Endothelial cell of umbilical vein (primary cell): ENCODE data around the gene GPR153. TPM values are rescaled to one million over a fixed set of nuclear protein-coding genes. Genes with fewer than 3 reads are reported as not detected.

Experiments used
- BruUV-seq: library from RNA; stranded (reverse); fragments of 400-500 nt; replicated peaks from 2 replicates; lab custom pipeline; 2021; lab: Mats Ljungman, UMichigan
- CTCF ChIA-PET: fragments of 300-600, 350-600 bp; sonication (Branson Sonifier 250); formaldehyde crosslinking; loops from one replicate; lab custom pipeline; 2021; ENCODE audit warnings: antibody characterized with exemption, inconsistent platforms; lab: Charles Lee
- POLR2A ChIA-PET: fragments of 300-600, 350-600 bp; sonication (Branson Sonifier 250); formaldehyde crosslinking; loops from one replicate; lab custom pipeline; 2021; ENCODE audit warnings: antibody characterized with exemption, inconsistent platforms; lab: Charles Lee
- DNase-seq: peaks from one replicate; pipeline ENCODE4 v3.0.0-alpha.2; 2011; ENCODE audit warnings: low read depth, low spot score
- FAIRE-seq: peaks from 2 replicates; lab custom pipeline; 2011; peaks lifted over from hg19 to GRCh38; lab: Jason Lieb, UNC
- H2AFZ ChIP-seq: 2 replicates; pipeline ENCODE4 v1.6.0; 2012; ENCODE audit warnings: low read depth, low read length, control low read depth, inconsistent platforms
- H3K27ac ChIP-seq: 2 replicates; pipeline ENCODE4 v1.5.1; 2011; ENCODE audit warnings: low read depth, mild to moderate bottlenecking, control low read depth, low read length, moderate library complexity; ENCODE audit not compliant: insufficient read depth
- H3K27me3 ChIP-seq, 2 experiments: 2 replicates each; pipeline versions ENCODE4 v1.6.0 to v1.6.1; 2011; ENCODE audit warnings: low read length in 2 of 2, mixed read lengths in 1 of 2; ENCODE audit not compliant: control insufficient read depth in 2 of 2, insufficient read depth in 2 of 2
- H3K36me3 ChIP-seq, 2 experiments: 2 replicates in 1 of 2; 3 replicates in 1 of 2; pipeline ENCODE4 v1.5.1; 2011; ENCODE audit warnings: low read length in 2 of 2, mild to moderate bottlenecking in 1 of 2, moderate library complexity in 1 of 2; ENCODE audit not compliant: control insufficient read depth in 2 of 2, insufficient read depth in 2 of 2; ENCODE audit errors: extremely low read depth in 1 of 2
- H3K4me1 ChIP-seq: 3 replicates; pipeline ENCODE4 v1.5.1; 2011; ENCODE audit warnings: mild to moderate bottlenecking, low read length; ENCODE audit not compliant: control insufficient read depth, insufficient read depth; ENCODE audit errors: extremely low read depth
- H3K4me2 ChIP-seq: 2 replicates; pipeline ENCODE4 v1.6.1; 2011; ENCODE audit warnings: low read length, control low read depth, mixed read lengths; ENCODE audit not compliant: insufficient read depth
- H3K4me3 ChIP-seq, 3 experiments: fragments of 200-600 bp in 1 of 3; sonication (generic), shearing (Covaris generic) in 1 of 3; replicated peaks in 1 of 3; 2 replicates each; pipeline ENCODE4 v1.5.1; 2011 to 2016; ENCODE audit warnings: control low read depth in 3 of 3, low read length in 3 of 3, mild to moderate bottlenecking in 2 of 3, inconsistent platforms in 1 of 3, low read depth in 1 of 3, moderate library complexity in 1 of 3; ENCODE audit not compliant: insufficient read depth in 1 of 3
- H3K79me2 ChIP-seq: 2 replicates; pipeline ENCODE4 v1.6.0; 2012; ENCODE audit warnings: low read length, inconsistent platforms; ENCODE audit not compliant: control insufficient read depth, insufficient read depth
- H3K9ac ChIP-seq: replicated peaks from 2 replicates; pipeline ENCODE3; 2011; ENCODE audit warnings: low read length, control low read depth; ENCODE audit not compliant: insufficient read depth; ENCODE audit errors: extremely low read depth
- H3K9me1 ChIP-seq: replicated peaks from 3 replicates; pipeline ENCODE4 v1.6.0; 2011; ENCODE audit warnings: mild to moderate bottlenecking, low read length; ENCODE audit not compliant: control insufficient read depth, insufficient read depth; ENCODE audit errors: extremely low read depth
- H3K9me3 ChIP-seq: replicated peaks from 2 replicates; pipeline ENCODE4 v1.5.1; 2012; ENCODE audit warnings: low read length, inconsistent platforms; ENCODE audit not compliant: control insufficient read depth, insufficient read depth
- H4K20me1 ChIP-seq: replicated peaks from 2 replicates; pipeline ENCODE3; 2011; ENCODE audit warnings: mild to moderate bottlenecking, low read length; ENCODE audit not compliant: control insufficient read depth, insufficient read depth; ENCODE audit errors: extremely low read depth
- EZH2 ChIP-seq: IDR thresholded peaks from 2 replicates; pipeline ENCODE4 v1.6.1; 2012; ENCODE audit warnings: borderline replicate concordance, low read depth, mild to moderate bottlenecking, moderate library complexity, low read length, inconsistent platforms; ENCODE audit not compliant: severe bottlenecking
- GATA2 ChIP-seq: IDR thresholded peaks from 2 replicates; pipeline ENCODE4 v1.7.0; 2011; ENCODE audit warnings: low read depth, mild to moderate bottlenecking, moderate library complexity, mixed read lengths, low read length; ENCODE audit not compliant: insufficient read length, insufficient read depth
- JUN ChIP-seq: IDR thresholded peaks from 2 replicates; pipeline ENCODE4 v1.6.1; 2011; ENCODE audit warnings: borderline replicate concordance, low read depth; ENCODE audit not compliant: insufficient read length, insufficient read depth
- MAX ChIP-seq: IDR thresholded peaks from 2 replicates; pipeline ENCODE4 v1.6.1; 2011; ENCODE audit not compliant: insufficient read depth, insufficient read length
- MYC ChIP-seq: IDR thresholded peaks from one replicate; pipeline ENCODE4 v1.6.1; 2011; ENCODE audit warnings: mild to moderate bottlenecking, low read depth, low read length
- dilution Hi-C: fragments of 300-500 bp; cut with MboI; formaldehyde crosslinking; loops from one replicate; pipeline ENCODE4 v1.15.0; 2019; ENCODE audit warnings: low sequenced_read_pairs; ENCODE audit not compliant: extremely low pct_ligation_motif_present
- intact Hi-C: fragments of 100-400 bp; cut with micrococcal nuclease; formaldehyde crosslinking; loops from one replicate; pipeline ENCODE4 v1.10.0; 2022
- polyA plus RNA-seq, 4 experiments: library from polyadenylated mRNA; depleted of rRNA in 3 of 4; stranded (reverse) in 3 of 4; unstranded in 1 of 4; fragments of >200 nt; gene quantifications; 2 replicates each; pipeline versions ENCODE4 v1.2.1 to v1.2.3, GENCODE V29; 2011 to 2012; ENCODE audit warnings: missing spikeins in 1 of 4
- total RNA-seq: library from RNA; stranded (reverse); gene quantifications from 2 replicates; pipeline ENCODE4 v1.2.3, GENCODE V29; 2021

Gene GPR153
- total and polyA plus RNA-seq, 2 donors (not counting 3 experiments of a cell fraction or from before 2014, with no cell fraction given), result 3.1 to 3.9 TPM

GRCh38 chr1:6249739-6250689 lies 10.9 kb downstream of the GPR153 start:
- intact Hi-C loops, result no loop called here
- dilution Hi-C loops, result no loop called here
- TF ChIP-seq GATA2 (no peak), EZH2 (peak; percentile 89)
- Histone ChIP-seq H4K20me1 (no peaks in the 10 kb centered on the region), H3K4me3 (no peak overlapping the region), H3K4me2 (no peak overlapping the region), H3K36me3 (no peaks in the 10 kb centered on the region), H3K27ac (no peak overlapping the region), H3K9me1 (no peaks in the 10 kb centered on the region), H3K9ac (no peak overlapping the region), H3K79me2 (no peaks in the 10 kb centered on the region), H3K9me3 (no peaks in the 10 kb centered on the region), H3K27me3 (peaks cover 3 to 10% of the 10 kb centered on the region in 2 experiments), H2AFZ (no peak overlapping the region), H3K4me1 (peaks cover 5% of the 10 kb centered on the region)
- BruUV-seq, result no TSS peak
- ChIA-PET POLR2A (no interaction called here), CTCF (interaction anchor here (0.9 to 7.8 kb wide), 4 partner anchors 10 to 155 kb away, joined by 3 to 208 read pairs (median 22); partner anchors contain the start of gene GPR153)
- no peak for DNase-seq
- FAIRE-seq, result no peak

GRCh38 chr1:6248932-6249738 lies 11.8 kb downstream of the GPR153 start:
- dilution Hi-C loops, result no loop called here
- Histone ChIP-seq H2AFZ (no peak overlapping the region), H3K4me3 (no peak overlapping the region), H3K79me2 (no peaks in the 10 kb centered on the region), H3K9me3 (no peaks in the 10 kb centered on the region), H3K27me3 (peaks cover 9 to 17% of the 10 kb centered on the region in 2 experiments), H4K20me1 (no peaks in the 10 kb centered on the region), H3K9ac (no peak overlapping the region), H3K9me1 (no peaks in the 10 kb centered on the region), H3K27ac (no peak overlapping the region), H3K4me2 (no peak overlapping the region), H3K4me1 (peaks cover 5% of the 10 kb centered on the region), H3K36me3 (no peaks in the 10 kb centered on the region)
- FAIRE-seq (no peak), DNase-seq (no peak)
- BruUV-seq, result no TSS peak
- CTCF ChIA-PET, result interaction anchor here (1.2 to 7.8 kb wide), 6 partner anchors 10 to 189 kb away, joined by 3 to 208 read pairs (median 13); no protein-coding TSS in a partner anchor
- TF ChIP-seq GATA2 (no peak), MAX (no peak), JUN (no peak), MYC (no peak)
- intact Hi-C loops, result no loop called here
- POLR2A ChIA-PET, result no interaction called here
